ENCODE measurements around the gene YY1. TPM values are rescaled to one million over a fixed set of nuclear protein-coding genes. Genes with fewer than 3 reads are reported as not detected.
"Not testable (repeated sequence)": the region's sequence is repeated elsewhere in the genome, so short reads cannot be mapped to it uniquely, and the experiment has no call there.

Gene YY1
- polyA plus RNA-seq, 5 donors = 104 to 140 (median 120) TPM

DNA sequence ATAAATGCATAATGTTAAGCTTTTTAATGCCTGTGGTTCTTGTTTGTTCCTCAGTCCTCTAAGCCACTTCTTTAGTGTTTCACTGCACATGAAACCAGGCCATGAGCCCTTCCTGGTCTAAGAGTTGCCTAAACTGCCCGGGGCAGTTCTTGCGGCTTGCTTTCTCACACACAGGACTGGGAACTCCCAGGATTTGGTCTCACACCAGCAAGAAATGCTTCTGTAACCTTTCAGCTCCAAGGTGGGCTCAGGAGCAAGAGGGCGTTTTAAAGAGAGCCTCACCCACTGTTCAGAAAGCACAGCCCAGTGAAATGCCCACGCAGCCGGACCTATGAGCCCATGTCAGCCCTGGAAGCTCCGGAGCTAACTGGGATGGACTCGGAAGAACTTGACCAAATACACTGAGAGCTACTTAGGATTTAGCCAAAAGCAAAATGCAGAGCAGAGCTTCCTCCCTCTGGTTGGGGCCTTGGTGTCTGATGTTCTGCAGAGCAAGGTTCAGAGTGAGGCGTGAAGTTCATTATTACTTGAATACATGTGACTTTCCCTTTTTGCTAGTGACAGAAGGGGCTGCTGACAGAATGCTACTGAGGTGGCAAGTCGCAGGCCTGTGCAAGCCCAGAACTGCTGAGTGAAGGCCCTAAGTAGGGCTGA lies 43.9 kb downstream of the YY1 start:
- DNase-seq = no peak

DNA sequence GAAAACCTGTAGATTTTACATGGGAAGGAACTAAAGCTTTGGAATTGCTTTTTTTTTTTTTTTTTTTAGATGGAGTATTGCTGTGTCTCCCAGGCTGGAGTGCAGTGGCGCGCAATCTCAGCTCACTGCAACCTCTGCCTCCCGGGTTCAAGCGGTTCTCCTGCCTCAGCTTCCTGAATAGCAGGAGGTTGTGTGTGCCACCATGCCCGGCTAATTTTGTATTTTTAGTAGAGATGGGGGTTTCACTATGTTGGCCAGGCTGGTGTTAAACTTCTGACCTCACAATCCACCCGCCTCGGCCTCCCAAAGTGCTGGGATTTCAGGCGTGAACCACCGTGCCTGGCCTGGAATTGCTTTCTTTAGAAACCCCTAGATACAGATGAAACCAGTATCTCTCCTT lies 44.5 kb downstream of the YY1 start:
- DNase-seq = not testable (repeated sequence)

- DNase-seq = no peak
These were observed 45.3 kb downstream of the YY1 start for GRCh38 chr14:100283984-100284881.

- peak; percentile 74 to 76 for DNase-seq
These were observed 46.3 kb downstream of the YY1 start for GRCh38 chr14:100285021-100285912.

GRCh38 chr14:100285913-100286400 lies 47.0 kb downstream of the YY1 start:
- DNase-seq = no peak

DNA sequence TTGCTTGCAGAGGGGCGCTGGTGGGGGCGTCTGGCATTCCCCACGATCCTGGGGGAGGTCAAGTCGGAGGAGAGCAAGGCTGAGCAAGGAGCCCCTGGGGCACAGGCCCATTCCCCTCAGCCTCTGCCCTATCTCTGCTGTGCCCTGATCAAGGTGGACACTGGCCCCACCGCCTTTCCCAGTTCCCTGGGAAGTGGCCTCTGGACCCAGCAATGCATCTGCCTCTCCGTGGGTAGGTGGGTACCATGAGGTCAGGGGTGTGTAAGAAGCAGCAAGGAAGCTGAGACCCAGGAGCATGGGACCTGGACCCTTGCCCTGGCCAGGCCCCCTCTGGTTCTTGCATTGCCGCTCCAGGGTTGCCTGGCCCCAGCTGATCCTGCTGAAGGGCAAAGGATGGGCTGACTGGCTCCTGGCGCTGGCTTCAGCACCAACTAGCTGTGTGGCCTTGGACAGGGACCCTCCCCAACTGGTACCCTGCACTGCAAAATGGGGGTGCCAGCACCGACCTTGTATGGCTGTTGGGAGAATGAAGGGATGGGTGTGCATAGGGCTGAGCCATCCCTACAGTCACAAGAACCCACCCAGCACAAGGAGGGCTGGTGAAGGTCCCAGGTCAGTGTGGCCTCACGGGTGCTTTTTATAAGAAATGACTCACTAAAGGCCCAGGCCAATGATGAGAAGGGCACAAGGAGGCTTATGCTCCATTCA lies 47.7 kb downstream of the YY1 start:
- DNase-seq = no peak

DNA sequence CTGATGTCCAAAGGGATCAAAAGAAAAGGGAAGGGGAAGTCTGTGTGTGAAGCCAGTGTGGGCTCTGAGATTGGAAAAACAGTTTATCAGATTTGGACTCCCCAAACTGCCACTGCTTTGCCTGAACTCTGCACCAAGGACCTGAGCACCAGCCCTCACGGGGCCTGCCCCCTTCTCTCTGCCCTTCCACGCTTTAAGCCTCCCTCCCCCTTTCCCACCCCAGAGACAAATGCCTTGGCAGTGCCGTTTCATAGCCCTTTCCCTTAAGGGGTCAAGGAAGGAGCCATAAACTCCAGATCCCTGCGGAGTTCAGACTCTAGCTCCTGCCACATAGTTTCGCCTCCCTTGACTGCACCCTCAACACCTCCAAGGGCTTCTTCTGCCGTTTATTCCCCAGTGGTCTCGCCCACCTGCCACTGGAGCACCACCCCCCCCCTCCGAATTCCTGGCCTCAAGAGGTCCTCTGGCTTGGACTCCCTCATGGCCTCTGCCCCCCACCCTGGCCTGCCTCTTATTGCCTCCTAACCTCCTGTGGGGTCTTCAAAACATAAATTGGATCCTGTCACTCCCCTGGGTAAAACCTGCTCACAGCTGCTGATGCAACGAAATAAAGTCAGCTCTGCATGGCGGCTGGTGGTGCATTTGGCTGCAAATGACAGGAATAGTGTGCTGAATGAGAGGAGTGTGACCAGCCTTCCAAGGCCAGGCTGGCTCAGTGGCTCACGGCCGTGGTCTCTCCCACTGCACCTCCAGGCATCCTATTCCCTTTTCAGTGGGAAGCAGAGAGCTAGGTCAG lies 48.5 kb downstream of the YY1 start:
- no peak for DNase-seq

DNA sequence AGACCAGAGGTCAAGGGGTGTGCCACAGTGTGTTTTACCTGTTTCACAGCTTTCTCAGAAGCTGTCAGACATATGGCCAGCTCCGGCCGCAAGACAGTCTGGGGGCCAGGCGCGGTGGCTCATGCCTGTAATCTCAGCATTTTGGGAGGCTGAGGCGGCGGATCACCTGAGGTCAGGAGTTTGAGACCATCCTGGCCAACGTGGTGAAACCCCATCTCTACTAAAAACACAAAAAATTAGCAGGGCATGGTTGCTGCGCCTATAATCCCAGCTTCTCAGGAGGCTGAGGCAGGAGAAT lies 49.0 kb downstream of the YY1 start:
- not testable (repeated sequence) for DNase-seq

- DNase-seq = no peak
These were observed 49.6 kb downstream of the YY1 start for GRCh38 chr14:100288382-100289185.

DNA sequence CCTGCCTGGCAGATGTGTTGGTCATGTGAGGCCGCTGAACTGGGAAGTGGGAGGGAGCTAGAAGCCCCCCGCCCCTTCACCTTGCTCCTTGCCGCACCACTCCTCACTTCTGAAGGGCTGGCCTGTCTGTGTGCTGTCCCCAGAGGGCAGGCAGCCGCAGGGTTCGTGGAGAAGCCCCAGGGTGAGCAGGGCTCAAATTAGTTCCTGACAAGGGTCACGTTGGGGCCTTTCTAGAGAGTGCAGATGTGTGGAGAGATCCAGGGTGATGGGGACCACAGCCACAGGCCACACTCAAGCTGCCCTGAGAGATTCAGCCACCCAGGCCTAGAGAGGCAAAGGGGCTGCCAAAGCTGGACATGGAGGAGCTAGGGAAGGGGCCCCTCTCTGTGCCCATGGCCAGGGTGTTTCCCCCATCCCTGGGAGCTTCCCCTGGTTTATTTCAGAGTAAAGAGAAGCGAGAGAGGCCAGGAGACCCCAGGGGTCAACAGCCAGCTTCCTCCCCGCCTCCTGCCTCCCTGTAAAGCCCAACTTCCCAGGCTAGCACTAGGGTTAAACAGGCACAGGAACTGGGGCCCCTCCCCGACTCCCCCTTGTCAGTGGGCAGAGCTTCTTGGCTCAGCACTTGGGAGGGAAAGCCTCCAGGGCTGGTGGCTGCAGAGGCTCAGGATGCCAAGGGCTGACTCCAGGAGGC lies 51.1 kb downstream of the YY1 start:
- DNase-seq = no peak

- no peak for DNase-seq
These were observed 51.8 kb downstream of the YY1 start for GRCh38 chr14:100290607-100291304.

- DNase-seq = no peak
These were observed 52.5 kb downstream of the YY1 start for GRCh38 chr14:100291305-100292075.

GRCh38 chr14:100292301-100292775 lies 53.4 kb downstream of the YY1 start:
- DNase-seq = no peak

DNA sequence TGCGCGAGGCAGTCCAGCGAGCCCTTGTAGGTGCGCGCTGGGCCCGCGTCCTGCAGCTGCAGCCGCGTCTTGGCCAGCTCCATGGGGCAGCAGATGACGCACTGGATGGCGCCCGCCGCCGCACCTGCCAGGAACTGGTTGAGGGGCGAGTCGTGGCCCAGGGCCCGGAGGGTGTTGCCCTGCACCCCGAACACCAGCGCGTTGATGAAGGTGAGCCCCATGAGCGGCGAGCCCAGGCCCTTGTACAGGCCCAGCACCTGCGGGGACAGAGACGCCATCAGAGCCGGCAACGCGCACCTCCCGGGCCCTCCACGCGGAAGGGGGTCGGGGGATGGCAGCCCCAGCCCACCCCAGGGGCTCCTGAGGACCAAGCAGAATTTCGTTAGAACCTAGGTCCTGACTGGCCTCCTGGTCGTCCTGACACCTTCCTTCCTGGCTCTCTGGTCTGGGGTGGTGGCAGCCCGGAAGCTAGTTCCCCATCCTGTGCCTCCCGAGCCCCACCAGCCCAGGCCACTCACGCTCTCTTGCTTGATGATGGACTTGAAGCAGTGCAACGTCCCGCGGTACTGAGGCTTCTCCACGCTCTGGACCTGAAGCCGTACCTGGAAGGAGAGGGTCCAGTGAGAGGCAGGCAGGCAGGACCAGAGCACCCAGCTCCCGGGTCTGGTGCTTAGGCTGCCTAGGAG lies 54.0 kb downstream of the YY1 start:
- no peak for DNase-seq

DNA sequence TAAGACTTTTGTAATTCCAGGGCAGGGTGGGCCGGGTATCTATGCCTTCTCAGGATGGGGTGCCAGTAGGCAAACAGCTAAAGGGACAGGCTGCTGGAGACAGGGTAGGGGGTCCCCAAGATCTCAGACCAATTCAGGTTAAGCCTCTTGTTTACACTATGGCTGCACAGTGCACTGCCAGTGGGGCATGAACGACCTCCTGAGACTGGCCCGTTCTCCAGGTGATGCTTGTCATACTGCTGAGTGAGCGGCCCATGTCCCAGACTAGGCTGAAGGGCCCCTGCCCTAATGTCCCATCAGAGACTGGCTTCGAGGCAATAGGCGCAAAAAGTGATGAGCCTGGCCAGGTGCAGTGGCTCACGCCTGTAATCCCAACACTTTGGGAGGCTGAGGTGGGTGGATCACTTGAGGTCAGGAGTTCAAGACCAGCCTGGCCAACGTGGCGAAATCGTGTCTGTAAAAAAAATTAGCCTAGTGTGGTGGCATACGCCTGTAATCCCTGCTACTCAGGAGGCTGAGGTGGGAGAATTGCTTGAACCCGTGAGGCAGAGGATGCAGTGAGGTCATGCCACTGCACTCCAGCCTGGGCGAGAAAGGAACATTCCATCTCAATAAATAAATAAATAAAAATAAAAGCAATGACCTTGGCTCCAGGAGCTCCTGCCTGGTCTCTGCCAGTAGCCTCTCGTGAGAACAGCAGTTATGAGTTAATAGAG lies 54.7 kb downstream of the YY1 start:
- no peak for DNase-seq
